Measurements from ENCODE around the gene QRICH1. TPM values are rescaled to one million over a fixed set of nuclear protein-coding genes. Genes with fewer than 3 reads are reported as not detected.

Gene QRICH1
- total RNA-seq, 2 experiments from 2014 or later: 126 to 127 TPM

GRCh38 chr3:48993834-48994233, 100.0 kb downstream of the QRICH1 start:
- H3K36me3 Mint-ChIP-seq: peaks cover 4% of the 10 kb centered on the region
- H3K4me1 Mint-ChIP-seq: peaks cover 33% of the 10 kb centered on the region
- DNase-seq: no peak
- no peaks in the 10 kb centered on the region for H3K9me3 Mint-ChIP-seq
- no peak overlapping the region for H3K4me3 Mint-ChIP-seq
- no peak overlapping the region for H3K27ac Mint-ChIP-seq
- H3K27me3 Mint-ChIP-seq: no peaks in the 10 kb centered on the region

- H3K36me3 Mint-ChIP-seq: peaks cover 4% of the 10 kb centered on the region
- DNase-seq: no peak
- H3K4me1 Mint-ChIP-seq: peaks cover 42% of the 10 kb centered on the region
- no peaks in the 10 kb centered on the region for H3K9me3 Mint-ChIP-seq
- H3K27ac Mint-ChIP-seq: peak overlapping the region; percentile 93
- H3K4me3 Mint-ChIP-seq: peak overlapping the region; percentile 91
- no peaks in the 10 kb centered on the region for H3K27me3 Mint-ChIP-seq
Measured at GRCh38 chr3:48991851-48992545, 101.9 kb downstream of the QRICH1 start.

- Mint-ChIP-seq H3K4me3 (peak overlapping the region; percentile 91), H3K27me3 (no peaks in the 10 kb centered on the region), H3K4me1 (peaks cover 49% of the 10 kb centered on the region), H3K9me3 (no peaks in the 10 kb centered on the region), H3K27ac (peak overlapping the region; percentile 93), H3K36me3 (peaks cover 6% of the 10 kb centered on the region)
- peak; percentile 49 for DNase-seq
Measured at GRCh38 chr3:48990636-48991469, 103.0 kb downstream of the QRICH1 start.

- Mint-ChIP-seq H3K36me3 (peaks cover 6% of the 10 kb centered on the region), H3K4me3 (peak within 1 kb of the TSS; percentile 91), H3K27ac (peak within 1 kb of the TSS; percentile 93), H3K4me1 (peaks cover 47% of the 10 kb centered on the region), H3K9me3 (no peaks in the 10 kb centered on the region), H3K27me3 (no peaks in the 10 kb centered on the region)
- peak; percentile 90 for DNase-seq
Measured at GRCh38 chr3:48989796-48990635, 103.9 kb downstream of the QRICH1 start, which contains the start of gene P4HTM. TSS of gene P4HTM (plus strand) at chr3:48990241. CDS start at chr3:48990257, 16 bp downstream.

- H3K4me1 Mint-ChIP-seq: peaks cover 43% of the 10 kb centered on the region
- H3K4me3 Mint-ChIP-seq: peak overlapping the region; percentile 88
- peak overlapping the region; percentile 91 for H3K27ac Mint-ChIP-seq
- DNase-seq: no peak
- H3K9me3 Mint-ChIP-seq: no peaks in the 10 kb centered on the region
- H3K27me3 Mint-ChIP-seq: no peaks in the 10 kb centered on the region
- H3K36me3 Mint-ChIP-seq: peaks cover 6% of the 10 kb centered on the region
Measured at GRCh38 chr3:48989126-48989795, 104.6 kb downstream of the QRICH1 start.

- Mint-ChIP-seq H3K9me3 (no peaks in the 10 kb centered on the region), H3K27me3 (no peaks in the 10 kb centered on the region), H3K4me3 (no peak overlapping the region), H3K36me3 (peaks cover 8% of the 10 kb centered on the region), H3K27ac (no peak overlapping the region), H3K4me1 (peaks cover 24% of the 10 kb centered on the region)
- DNase-seq: no peak
Measured at GRCh38 chr3:48985831-48986376, 108.0 kb downstream of the QRICH1 start.

- DNase-seq: no peak
- H3K27ac Mint-ChIP-seq: no peak overlapping the region
- H3K9me3 Mint-ChIP-seq: no peaks in the 10 kb centered on the region
- no peaks in the 10 kb centered on the region for H3K27me3 Mint-ChIP-seq
- peaks cover 24% of the 10 kb centered on the region for H3K4me1 Mint-ChIP-seq
- peaks cover 8% of the 10 kb centered on the region for H3K36me3 Mint-ChIP-seq
- no peak overlapping the region for H3K4me3 Mint-ChIP-seq
Measured at GRCh38 chr3:48984663-48985062, 109.2 kb downstream of the QRICH1 start.

- peaks cover 13% of the 10 kb centered on the region for H3K4me1 Mint-ChIP-seq
- peak overlapping the region; percentile 18 for H3K27ac Mint-ChIP-seq
- DNase-seq: no peak
- H3K9me3 Mint-ChIP-seq: no peaks in the 10 kb centered on the region
- peaks cover 7% of the 10 kb centered on the region for H3K36me3 Mint-ChIP-seq
- no peaks in the 10 kb centered on the region for H3K27me3 Mint-ChIP-seq
- H3K4me3 Mint-ChIP-seq: no peak overlapping the region
Measured at GRCh38 chr3:48983096-48983495, 110.8 kb downstream of the QRICH1 start.

- Mint-ChIP-seq H3K27ac (peak overlapping the region; percentile 18), H3K27me3 (no peaks in the 10 kb centered on the region), H3K4me3 (no peak overlapping the region), H3K9me3 (no peaks in the 10 kb centered on the region), H3K4me1 (peaks cover 10% of the 10 kb centered on the region), H3K36me3 (peaks cover 7% of the 10 kb centered on the region)
- DNase-seq: no peak
Measured at GRCh38 chr3:48982686-48983085, 111.2 kb downstream of the QRICH1 start.

GRCh38 chr3:48982016-48982415, 111.9 kb downstream of the QRICH1 start:
- H3K4me1 Mint-ChIP-seq: peaks cover 8% of the 10 kb centered on the region
- no peaks in the 10 kb centered on the region for H3K27me3 Mint-ChIP-seq
- no peak for DNase-seq
- peaks cover 7% of the 10 kb centered on the region for H3K36me3 Mint-ChIP-seq
- no peak overlapping the region for H3K27ac Mint-ChIP-seq
- H3K9me3 Mint-ChIP-seq: no peaks in the 10 kb centered on the region
- H3K4me3 Mint-ChIP-seq: no peak overlapping the region

- Mint-ChIP-seq H3K9me3 (no peaks in the 10 kb centered on the region), H3K4me3 (no peak overlapping the region), H3K27me3 (no peaks in the 10 kb centered on the region), H3K27ac (no peak overlapping the region), H3K4me1 (peaks cover 1% of the 10 kb centered on the region), H3K36me3 (peaks cover 5% of the 10 kb centered on the region)
- no peak for DNase-seq
Measured at GRCh38 chr3:48980295-48980694, 113.6 kb downstream of the QRICH1 start.
